NCI-H1105 (cell line): ENCODE data around the gene PRCP.
A peak's percentile ranks its signal among the peaks of the same experiment; 100 is the strongest.
"Not testable (repeated sequence)": the region's sequence is repeated elsewhere in the genome, so short reads cannot be mapped to it uniquely, and the experiment has no call there.

Experiments
- DNase-seq: peaks from one replicate; lab custom pipeline; 2025; lab: John Stamatoyannopoulos, UW

PRCP gene

DNA sequence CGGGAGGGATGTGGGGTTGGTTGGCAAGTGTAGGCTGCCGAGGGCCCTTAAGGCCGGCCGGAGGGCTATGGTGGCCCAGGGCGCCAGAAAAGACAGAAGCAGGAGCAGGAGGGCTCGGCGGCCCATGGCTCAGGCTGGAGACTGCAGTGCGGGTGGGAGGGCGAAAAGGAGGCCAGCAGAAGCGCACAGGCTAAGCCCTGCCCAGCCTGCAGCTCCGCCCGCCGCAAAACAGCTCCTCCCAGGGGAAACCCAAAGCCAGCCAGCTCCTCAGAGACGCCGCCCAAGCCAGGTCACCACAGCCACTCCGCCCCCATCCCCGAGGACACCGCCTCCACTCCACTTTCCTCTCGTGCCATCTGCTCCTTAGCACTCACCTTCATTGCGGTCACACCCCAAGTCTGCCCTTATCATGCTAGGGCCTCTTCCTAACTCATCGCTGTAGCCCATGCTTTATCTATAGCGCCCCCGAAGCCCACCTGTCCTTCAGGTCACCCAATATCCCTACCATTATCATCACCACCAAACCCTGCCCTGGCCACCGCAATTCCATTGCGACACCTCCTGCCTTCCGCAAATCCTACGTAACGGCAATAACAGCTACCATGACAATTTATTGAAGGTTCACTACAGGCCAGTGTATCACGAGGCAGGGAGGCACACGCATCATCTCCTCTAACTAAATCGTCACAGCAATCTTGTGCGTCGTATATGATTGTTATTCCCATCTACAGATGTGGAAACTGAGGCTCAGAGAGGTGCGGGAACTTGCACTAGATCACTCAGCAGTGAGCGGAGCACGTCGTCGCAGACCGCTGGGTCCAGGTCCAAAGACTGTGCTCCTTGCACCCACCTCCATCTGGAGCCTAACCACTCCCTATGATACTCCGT, at the start of gene PRCP:
PRCP (minus strand) TSS at position 154 of the 888 bp plus-strand sequence; CDS start at position 126, 28 bp downstream.
- peak; percentile 93 for DNase-seq

DNA sequence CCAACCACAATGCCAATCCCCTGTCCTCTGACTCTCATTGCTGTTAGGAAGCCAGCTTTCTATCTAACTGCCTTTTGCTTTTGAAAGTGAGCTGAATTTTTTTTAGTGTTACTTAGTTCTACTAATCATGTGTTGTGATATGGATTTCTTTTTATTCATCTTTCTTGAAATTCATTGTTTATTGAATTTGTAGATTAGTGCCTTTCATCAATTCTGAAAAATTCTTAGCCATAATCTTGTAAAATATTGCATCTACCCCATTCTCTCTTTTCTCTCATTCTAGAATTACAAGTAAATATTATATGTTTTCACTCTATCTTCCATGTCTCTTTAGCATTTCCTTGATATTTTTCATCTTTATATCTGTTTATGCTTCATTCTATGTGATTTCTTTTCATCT, 49.1 kb upstream of the PRCP start:
- no peak for DNase-seq

- DNase-seq, result no peak
Measured at GRCh38 chr11:82945682-82946081, 45.5 kb upstream of the PRCP start.

- DNase-seq, result not testable (repeated sequence)
Measured at GRCh38 chr11:82945041-82945440, 44.8 kb upstream of the PRCP start.

GRCh38 chr11:82944198-82944597, 44.0 kb upstream of the PRCP start:
- DNase-seq, result no peak

DNA sequence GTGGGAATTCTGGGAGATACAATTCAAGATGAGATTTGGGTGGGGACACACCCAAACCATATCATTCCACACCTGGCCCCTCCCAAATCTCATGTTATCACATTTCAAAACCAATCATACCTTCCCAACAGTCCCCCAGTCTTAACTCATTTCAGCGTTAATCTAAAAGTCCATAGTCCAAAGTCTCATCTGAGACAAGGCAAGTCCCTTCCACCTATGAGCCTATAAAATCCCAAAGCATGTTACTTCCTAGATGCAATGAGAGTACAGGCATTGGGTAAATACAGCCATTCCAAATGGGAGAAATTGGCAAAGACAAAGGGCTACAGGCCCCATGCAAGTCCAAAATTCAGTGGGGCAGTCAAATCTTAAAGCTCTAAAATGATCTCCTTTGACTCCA, 43.2 kb upstream of the PRCP start:
- not testable (repeated sequence) for DNase-seq

DNA sequence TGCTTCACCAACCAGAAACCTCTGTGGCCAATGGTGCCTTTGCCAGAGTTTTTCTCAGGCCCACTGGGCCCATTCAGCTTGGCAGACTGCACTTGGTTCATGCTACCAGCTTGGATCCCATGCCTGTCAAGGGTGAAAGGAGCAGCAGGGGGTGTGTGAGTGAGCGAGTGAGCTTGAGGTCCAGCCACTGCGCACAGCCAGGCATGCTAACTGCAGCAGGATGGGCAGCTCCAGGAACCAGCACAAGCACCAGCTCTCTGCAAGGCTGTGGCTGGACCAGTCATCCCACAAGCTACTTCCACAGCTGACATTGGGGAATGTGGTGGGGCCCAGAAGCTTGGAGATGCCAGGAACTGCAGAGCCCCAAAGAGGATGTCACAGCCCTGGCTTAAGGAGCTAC, 42.1 kb upstream of the PRCP start:
- DNase-seq, result no peak

- no peak for DNase-seq
Measured at GRCh38 chr11:82939456-82939855, 39.2 kb upstream of the PRCP start.

DNA sequence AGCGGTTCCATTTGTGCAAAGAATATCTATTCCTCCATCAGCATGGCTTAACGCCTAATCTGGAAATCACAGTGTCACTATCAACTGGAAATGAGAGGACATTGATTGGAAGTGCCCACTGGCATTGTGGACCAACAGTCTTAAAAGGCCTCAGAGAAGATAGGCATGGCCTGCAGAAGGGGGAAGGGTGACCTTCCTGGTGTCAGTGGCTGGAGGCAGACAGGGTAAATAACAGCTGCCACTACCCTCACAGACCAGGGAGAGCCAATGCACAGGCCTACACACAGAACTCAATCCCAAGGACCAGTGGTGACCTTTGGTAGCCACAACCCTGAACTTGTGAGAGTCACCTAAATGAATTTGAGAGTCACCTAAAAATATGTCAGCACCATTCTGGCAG, 37.3 kb upstream of the PRCP start:
- no peak for DNase-seq

GRCh38 chr11:82936261-82936660, 36.0 kb upstream of the PRCP start:
- no peak for DNase-seq

- no peak for DNase-seq
Measured at GRCh38 chr11:82932564-82932963, 32.3 kb upstream of the PRCP start.

- no peak for DNase-seq
Measured at GRCh38 chr11:82930734-82931133, 30.5 kb upstream of the PRCP start.

DNA sequence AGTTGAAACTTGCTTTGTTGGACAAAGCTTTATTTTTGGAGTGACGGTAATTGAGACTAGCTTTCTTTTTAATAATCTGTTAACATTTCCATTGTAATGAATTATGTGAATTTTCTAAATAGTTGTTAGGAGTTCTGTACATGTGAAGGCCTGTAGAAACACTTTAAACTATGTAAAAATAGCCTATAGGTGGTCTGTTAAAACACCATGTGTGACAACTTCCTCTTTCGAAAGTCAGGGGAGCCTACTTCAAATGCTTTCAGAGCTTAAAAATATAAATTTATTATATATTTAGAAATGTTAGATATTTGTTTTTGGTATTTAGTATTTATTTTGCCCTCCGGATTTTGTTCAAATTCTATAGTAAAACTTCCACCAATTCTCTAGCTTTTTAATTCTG, 30.0 kb upstream of the PRCP start:
- DNase-seq, result no peak

- no peak for DNase-seq
Measured at GRCh38 chr11:82929121-82929520, 28.9 kb upstream of the PRCP start.

- peak; percentile 52 for DNase-seq
Measured at GRCh38 chr11:82927264-82927880, 27.1 kb upstream of the PRCP start.

GRCh38 chr11:82924522-82925224, 24.4 kb upstream of the PRCP start:
- no peak for DNase-seq

DNA sequence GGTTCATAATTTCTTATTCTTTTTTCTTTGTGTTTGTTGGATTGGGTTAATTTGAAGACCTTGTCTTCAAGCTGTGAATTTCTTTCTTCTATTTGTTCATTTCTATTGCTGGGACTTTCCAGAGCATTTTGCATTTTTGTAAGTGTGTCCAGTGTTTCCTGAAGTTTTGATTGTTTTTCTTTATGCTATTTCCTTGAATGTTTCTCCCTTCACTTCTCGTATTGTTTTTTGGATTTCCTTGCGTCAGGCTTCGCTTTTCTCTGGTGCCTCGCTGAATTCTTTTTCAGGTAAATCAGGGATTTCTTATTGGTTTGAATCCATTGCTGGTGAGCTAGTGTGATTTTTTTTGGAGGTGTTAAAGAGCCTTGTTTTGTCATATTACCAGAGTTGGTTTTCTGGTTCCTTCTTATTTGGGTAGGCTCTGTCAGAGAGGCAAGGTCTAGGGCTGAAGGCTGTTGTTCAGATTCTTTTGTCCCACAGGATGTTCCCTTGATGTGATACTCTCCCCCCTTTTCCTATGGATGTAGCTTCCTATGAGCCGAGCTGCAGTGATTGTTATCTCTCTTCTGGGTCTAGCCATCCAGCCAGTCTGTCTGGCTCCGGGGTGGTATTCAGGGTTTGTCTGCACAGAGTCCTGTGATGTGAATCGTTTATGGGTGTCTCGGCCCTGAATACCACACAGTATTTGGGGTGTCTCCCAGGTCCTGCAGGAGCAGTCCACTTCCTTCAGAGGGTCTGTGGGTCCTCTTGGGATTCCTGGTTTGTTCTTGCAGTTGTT, 22.4 kb upstream of the PRCP start:
- DNase-seq, result not testable (repeated sequence)

DNA sequence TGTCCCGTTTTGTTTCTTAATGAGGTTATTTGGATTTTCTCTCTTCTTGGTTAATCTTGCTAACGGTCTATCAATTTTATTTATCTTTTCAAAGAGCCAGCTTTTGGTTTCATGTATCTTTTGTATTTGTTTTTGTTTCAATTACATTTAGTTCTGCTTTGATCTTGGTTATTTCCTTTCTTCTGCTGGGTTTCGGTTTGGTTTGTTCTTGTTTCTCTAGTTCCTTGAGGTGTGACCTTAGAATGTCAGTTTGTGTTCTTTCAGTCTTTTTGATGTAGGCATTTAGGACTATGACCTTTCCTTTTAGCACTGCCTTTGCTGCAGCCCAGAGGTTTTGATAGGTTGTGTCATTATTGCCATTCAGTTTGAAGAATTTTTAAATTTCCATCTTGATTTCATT, 20.0 kb upstream of the PRCP start:
- DNase-seq, result not testable (repeated sequence)

DNA sequence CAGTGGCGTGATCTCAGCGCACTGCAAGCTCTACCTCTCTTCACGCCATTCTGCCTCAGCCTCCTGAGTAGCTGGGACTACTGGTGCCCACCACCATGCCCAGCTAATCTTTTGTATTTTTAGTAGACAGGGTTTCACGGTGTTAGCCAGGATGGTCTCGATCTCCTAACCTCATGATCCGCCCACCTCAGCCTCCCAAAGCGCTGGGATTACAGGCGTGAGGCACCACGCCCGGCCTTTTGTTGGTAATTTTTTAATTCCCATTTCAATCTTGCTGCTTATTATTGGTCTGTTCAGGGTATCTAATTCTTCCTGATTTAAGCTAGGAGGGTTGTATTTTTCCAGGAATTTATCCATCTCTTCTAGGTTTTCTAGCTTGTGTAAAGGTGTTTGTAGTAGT, 19.6 kb upstream of the PRCP start:
- not testable (repeated sequence) for DNase-seq

GRCh38 chr11:82909015-82909640, 8.9 kb upstream of the PRCP start:
- no peak for DNase-seq

- no peak for DNase-seq
Measured at GRCh38 chr11:82908311-82908710, 8.1 kb upstream of the PRCP start.

GRCh38 chr11:82907371-82907770, 7.1 kb upstream of the PRCP start:
- no peak for DNase-seq
